HG03196 (cell line): Measurements from ENCODE around the gene PRDX4.
"Not testable (repeated sequence)": the region's sequence is repeated elsewhere in the genome, so short reads cannot be mapped to it uniquely, and the experiment has no call there.

ENCODE experiments used
- ATAC-seq: cut with Tn5 transposase; IDR thresholded peaks from one replicate; pipeline ENCODE4 v1.9.1; 2021; ENCODE audit not compliant: unreplicated experiment

PRDX4 gene

DNA sequence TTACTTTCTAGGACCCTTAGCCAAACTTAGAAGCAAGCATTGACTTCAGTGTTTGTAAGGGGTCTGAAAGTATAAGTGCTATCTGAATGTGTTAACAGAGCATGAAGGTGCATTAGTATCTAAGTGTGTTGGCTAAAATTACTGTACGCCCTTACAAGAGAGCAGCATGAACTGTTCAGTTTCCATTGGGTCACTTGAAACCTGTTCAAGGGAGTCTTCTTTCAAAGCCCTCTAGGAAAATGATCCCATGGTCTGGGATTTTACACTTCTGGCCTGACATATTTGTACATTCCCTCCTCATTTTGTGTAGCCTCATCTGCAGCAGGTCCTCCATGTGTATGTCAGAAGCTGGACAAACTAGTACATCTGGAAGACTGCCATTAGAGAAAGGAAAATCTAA, 3.2 kb downstream of the PRDX4 start:
- ATAC-seq: no peak

DNA sequence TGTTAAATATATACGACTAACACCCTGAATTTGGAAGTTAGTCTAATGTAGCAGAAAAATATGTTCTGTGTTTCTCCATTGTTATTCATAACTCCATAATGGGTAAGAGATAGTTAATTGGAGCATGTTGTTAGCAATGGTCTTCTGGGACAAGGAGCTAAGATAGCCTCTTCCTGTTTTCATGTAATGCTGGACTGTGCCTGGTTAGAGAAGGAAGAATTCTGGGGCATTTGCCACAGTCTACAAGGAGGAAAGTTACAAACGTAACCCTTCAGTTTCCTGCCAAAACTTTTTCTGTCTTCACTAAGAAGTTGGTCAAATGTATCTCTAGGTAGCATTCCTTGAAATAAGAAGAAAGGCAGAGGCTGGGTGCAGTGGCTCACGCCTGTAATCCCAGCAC, 5.8 kb downstream of the PRDX4 start:
- ATAC-seq: no peak

DNA sequence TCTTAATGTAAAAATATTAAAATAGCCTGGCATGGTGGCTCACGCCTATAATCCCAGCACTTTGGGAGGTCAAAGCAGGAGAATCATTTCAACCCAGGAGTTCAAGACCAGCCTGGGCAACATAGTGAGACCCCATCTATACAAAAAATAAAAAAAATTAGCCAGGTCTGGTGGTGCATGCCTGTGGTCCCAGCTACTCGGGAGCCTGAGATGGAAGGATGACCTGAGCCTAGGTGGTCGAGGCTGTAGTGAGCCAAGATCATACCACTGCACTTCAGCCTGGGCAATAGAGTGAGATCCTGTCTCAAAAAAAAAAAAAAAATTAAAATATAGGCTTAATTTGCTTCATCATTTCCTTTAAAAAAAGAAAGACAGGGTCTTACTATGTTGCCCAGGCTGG, 9.2 kb downstream of the PRDX4 start:
- ATAC-seq: not testable (repeated sequence)

DNA sequence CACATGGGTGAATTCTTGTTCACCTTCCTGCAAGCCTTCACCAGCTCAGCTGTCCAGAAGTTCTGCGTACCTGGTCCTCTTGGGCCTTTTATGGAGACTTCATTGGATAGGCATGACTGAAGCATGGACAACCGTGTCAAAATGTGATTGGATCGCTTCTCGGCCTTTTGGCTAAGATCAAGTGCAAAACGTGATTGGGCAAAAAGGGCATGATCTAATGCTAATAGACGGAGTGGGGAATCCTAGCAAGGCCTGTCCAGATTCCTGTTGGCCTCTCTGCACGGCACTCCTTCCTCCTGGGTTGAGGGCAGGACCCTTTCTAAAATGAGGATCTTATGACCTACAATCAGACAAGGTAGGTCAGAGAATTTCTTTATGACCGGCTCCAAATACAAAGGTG, 24.9 kb downstream of the PRDX4 start:
- no peak for ATAC-seq

DNA sequence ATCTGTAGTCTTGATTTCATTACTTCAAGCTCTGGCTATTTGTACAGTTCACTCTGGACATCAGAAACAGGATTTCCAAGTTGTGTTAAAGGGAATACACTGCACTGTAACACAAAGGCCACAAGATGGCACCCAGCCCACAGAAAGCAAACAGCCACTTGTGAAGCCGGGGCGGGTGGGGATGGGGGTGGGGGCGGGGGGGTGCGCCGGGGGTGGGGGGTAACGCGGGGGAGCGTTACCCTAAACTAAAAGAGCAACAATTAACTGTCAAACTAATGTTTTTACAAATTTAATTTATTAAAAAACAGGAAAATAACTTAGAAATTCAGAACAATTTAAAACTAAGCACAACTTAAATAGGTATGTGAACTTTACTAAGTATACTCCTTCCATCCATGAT, 27.3 kb downstream of the PRDX4 start:
- ATAC-seq: no peak

DNA sequence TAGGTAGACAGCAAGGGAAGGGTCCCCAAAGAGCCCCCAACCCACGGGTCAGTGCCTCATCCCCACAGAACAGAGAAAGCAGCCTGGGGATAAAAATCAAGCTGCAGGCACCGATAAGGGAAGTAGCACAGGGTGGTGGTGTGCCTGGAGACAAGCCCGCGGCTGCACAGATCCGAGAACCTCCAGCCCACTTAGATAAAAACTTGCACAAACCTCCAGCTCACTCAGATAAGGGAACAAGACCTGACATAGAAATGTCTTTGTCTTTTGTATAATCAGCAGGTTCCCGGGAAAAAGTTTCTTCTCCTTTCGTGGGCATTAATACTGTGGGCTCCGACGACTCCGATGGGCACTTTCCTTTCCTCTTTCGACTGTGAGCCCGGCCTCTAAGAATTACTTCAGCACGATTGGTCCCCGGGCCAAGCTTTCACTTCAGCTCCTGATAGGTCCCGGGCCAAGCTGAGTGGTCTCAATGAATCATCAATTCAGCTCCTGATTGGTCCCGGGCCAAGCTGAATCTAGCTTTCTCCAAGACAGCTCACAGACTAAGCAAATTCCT, 32.4 kb downstream of the PRDX4 start:
- no peak for ATAC-seq

DNA sequence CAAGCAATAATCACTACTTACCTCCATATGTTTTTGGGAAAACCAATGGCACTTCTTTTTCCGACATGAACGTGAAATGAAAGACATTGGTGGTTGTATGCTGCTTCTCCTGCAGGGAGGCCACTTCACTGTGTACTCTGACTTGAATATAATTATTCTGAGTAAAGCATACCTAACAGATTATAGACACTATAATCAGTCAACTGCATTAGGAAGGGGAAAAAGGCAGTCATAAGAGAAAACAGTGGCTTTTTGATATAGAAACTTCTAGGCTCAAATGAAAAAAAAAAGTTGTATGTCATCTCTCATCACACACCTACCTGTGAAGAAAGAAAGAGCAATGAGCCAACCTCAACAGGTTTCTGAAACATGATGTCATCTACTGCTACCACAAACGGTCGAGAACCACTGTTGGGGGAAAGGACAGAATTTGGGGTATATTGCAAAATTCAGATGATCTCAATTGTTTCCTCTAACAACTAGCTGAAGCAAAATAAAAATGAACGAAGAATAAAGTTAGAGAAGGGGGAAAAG, 37.4 kb downstream of the PRDX4 start:
- ATAC-seq: no peak

DNA sequence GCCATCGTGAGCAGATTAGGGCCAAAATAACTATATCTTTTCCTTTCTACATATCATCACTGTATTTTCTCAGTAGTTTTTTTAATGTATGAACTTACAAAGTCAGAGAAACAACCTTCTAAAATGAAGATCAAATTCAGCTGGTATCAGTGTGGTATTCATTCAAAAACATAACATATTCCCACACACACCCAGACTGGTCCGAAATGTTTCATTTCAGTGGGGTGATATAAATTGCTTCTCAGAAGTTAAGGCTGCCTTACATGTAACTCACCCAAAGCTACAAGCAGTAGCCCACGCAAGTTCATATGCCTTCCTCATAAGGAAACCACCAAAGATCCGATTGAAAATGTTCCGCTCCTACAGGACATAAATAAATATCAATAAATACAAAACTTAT, 37.9 kb downstream of the PRDX4 start:
- ATAC-seq: no peak

DNA sequence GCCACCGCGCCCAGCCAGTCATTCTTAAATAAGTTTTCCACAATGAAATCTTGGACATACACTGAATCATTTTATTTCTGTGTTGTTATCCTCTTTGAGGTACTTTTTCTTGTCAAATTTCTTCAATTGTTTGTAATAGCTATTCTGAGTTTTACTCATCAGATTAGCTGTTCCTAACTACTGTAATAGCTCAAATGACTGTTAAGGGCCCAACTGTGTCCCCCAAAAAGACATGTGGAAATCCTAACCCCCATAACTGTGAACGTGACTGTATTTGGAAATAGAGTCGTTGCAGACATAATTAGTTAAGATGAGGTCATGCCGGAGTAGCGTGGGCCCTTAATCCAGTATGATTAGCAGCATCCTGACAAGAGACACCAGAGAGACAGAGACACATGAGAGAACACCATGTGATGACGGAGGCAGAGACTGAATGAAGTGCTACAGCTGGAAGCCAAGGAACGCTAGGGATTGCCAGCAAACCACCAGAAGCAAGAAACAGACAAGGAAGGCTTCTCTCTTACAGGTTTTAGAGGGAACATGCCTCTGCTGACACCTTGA, 52.9 kb downstream of the PRDX4 start:
- ATAC-seq: no peak

DNA sequence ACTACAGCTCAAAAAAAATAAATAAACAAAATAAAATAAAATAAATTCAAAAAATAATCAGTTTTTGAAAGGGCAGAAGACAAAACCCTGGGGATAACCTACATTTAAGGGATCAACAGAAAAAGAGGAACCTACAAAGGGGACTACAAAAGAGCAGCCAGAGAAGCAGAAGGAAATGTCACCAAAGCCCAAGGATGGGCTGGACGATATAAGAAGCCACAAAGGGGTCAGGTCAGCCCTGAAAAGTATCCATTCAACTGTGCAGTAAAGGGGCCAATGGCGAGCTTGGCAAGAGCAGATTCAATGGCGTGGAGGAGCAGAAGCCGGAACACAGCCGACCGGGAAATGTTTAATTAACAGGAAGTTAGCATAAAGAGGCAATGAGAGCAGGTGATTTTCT, 58.9 kb downstream of the PRDX4 start:
- ATAC-seq: no peak

DNA sequence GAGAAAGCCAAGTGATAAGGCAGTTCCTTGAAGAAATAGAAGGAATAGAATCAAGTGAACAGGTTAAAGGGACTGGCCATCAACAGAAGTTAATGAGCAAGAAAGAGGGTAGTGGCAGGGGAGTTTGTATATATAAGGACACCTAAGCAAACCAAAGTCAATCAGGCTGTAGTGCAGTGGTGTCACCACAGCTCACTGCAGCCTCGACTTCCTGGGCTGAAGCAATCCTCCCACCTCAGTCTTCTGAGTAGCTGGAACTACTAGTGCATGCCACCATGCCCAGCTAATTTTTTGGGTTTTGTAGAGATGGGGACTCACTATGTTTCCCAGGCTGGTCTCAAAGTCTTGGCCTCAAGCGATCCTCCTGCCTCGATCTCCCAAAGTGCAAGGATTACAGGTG, 59.9 kb downstream of the PRDX4 start:
- ATAC-seq: no peak

DNA sequence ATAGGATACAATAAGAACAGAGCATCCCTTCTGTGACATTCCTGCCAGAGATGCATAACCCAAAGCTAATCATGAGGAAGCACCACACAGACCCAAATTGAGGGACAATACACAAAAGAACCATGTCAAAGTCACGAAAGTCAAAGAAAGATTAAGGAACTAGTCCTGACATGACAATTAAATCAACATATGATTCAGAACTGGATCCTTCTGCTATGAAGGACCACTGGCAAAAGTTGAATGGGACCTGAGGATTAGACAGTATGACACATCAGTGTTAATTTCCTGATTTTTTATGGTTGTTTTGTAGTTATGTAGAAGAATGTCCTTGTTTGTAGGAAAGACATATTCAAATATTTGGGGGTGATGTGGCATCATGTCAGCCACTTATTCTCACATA, 61.9 kb downstream of the PRDX4 start:
- no peak for ATAC-seq

DNA sequence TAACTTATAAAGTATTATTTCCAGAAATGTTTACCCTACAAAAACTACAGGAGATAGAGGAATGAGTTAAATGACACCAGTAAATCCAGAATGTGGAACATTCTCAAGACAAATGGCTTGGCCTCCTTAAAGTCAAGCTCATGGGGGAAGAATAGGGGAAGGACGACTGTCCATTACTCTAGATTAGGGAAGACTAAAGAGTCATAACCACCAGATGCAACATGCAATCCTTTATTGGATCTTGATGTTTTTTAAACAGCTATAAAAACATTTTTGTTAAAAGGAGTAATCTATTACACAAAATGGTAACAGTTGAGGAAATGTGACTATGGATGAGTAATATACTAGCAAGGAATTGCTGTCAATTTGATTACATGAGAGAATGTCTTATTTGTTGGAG, 64.7 kb downstream of the PRDX4 start:
- ATAC-seq: no peak

DNA sequence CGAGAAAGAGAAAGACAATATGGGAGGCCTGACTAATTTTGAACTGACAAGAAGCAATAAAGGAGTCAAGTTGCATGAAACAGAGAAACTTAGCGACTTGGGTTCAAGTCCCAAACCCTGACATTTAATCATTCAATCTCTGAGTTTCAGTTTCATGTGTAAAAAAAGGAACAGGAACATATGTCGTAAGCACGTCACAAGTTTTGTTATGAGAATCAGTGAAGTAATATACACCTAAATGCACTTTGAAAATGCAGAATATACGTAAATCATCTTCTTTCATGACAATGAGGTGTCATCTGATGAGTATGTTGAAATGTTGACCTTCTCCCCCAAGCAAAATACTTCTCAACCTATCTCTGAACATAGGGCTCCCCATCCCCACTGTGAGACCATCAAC, 65.4 kb downstream of the PRDX4 start:
- ATAC-seq: peak; percentile 63
